ENCODE measurements around the gene DERA.
"Not testable (repeated sequence)": the region's sequence is repeated elsewhere in the genome, so short reads cannot be mapped to it uniquely, and the experiment has no call there.

DERA gene

DNA sequence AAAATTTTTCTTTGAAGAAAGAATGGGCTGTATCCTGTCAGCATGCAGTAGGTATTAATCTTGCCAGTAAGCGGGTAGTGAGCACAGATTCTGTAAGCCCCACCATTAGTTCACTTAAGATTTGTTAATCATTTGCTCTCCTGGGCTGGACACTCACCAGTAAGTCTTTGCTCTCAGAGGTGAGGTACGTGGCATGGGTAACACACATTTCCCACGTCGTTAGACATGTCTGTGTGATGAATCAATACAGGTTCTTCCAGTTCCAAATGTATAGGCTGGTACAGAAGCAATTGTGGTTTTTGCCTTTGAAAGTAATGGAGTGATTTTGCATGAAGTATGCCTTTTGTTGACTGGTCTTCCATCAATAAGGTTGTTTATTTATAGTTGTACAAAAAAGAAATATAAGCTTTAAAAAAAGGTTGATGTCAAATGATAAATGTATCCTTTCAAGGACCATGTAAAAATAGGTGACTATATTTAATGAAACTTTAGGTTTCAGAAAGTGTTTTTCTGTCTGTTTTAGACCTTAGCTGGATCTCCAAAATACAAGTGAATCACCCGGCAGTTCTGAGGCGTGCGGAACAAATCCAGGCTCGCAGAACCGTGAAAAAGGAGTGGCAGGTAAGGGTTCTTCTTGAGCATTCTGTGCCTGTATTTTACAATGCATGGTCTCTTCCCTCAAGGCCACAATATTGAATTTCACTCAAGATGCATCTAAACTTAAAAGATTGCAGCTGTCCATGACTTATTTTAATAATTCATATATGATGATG lies 45.5 kb downstream of the DERA start:
- intact Hi-C loops (cut with DNase I), result no loop called here
- no peak for DNase-seq

DNA sequence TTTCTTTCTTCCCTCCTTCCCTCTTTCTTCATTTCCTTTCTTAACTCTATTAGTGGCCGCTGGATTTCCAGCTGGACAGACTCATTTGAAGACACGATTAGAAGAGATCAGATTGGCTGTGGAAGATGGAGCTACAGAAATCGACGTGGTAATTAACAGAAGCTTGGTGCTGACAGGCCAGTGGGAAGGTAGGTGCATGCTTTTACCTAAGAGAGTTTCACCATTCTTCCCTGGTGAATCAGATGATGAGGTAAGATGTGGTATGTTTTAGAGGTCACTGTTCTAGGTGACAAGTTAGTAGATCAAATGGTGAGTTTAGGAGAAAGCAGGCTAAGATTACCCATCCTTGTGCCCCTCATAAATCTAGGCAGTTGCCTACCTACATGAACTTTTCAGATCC lies 51.6 kb downstream of the DERA start:
- no peak for DNase-seq
- intact Hi-C loops (cut with DNase I), result no loop called here

DNA sequence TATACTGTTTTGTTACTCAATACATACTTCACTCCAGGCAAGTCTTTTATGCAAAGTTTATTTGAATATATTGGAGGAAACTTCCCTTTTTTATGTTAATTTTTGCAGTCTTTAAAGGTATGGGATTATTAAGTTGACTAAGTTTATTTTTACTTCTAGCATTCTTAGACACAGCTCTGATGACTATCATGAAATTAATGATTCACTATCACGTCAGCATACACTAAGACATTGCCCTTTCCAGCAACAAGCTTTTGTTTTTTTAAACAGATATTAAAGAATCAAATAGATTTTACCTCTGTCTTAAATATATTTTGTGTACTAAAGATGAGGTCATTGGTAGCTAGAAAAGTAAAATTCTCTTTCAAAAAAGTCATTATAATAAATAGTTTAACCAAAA lies 52.1 kb downstream of the DERA start:
- intact Hi-C loops (cut with DNase I), result no loop called here
- no peak for DNase-seq

DNA sequence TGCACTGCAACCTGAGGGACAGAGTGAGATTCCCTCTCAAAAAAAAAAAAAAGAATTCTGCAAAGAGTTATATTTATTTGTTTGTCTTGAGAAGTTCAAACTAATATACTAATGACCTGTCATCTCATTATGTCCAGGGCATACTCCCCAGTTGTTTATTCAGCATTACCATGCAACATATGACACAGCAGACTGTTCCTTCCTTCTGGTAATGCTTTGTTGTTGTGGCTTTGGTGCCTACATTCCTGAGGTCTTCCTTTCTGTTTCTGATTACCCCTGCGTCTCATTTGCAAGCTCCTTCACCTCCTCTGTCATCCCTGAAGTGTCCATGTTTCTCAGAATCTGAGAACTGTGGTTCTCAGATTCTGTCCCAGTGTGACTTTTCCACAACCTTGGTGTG lies 55.3 kb downstream of the DERA start:
- no peak for DNase-seq
- intact Hi-C loops (cut with DNase I), result no loop called here

DNA sequence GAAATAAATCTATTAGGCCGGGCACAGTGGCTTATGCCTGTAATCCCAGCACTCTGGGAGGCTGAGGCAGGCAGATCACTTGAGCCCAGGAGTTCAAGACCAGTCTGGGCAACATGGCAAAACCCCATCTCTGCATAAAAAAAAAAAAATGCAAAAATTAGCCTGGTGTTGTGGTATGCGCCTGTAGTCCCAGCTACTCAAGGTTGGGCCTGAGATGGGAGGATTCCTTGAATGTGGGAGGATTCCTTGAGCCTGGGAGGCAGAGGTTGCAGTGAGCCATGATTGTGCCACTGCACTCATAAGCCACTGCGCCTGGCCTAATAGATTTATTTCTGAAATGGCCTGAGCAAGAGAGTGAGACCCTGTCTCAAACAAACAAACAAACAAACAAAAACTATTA lies 55.9 kb downstream of the DERA start:
- DNase-seq; intact Hi-C loops (cut with DNase I): not testable (repeated sequence)

GRCh38 chr12:15971211-15971610 lies 60.1 kb downstream of the DERA start:
- DNase-seq, result no peak
- intact Hi-C loops (cut with DNase I), result no loop called here

- DNase-seq, result no peak
- intact Hi-C loops (cut with DNase I), result no loop called here
Observed at GRCh38 chr12:15972894-15973293, 61.8 kb downstream of the DERA start.

GRCh38 chr12:15977999-15978951 lies 67.1 kb downstream of the DERA start:
- no peak for DNase-seq
- intact Hi-C loops (cut with DNase I), result no loop called here

GRCh38 chr12:15979096-15980092 lies 68.3 kb downstream of the DERA start:
- no peak for DNase-seq
- intact Hi-C loops (cut with DNase I), result no loop called here

- DNase-seq, result no peak
- intact Hi-C loops (cut with DNase I), result no loop called here
Observed at GRCh38 chr12:15982071-15982470, 70.9 kb downstream of the DERA start.

- DNase-seq, result no peak
- intact Hi-C loops (cut with DNase I), result no loop called here
Observed at GRCh38 chr12:15982471-15982870, 71.3 kb downstream of the DERA start.

DNA sequence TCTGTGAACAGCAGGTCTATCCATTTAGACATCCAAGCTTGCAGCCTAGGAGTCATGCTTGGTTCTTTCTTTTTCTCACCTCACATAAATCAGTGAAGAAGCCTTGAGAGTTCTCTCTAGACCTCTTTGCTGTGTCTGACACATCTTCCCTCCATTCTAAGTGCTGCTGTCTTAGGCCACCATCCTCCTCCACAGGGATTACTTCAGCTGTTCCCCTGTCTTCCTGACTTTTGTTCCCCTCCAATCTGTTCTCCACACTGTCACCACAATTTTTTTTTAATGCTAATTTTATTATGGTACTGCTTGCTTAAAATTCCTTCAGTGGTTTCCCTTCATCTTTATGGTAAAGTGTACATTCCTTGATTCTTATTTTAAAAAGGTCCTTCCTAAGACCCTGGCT lies 71.8 kb downstream of the DERA start:
- no peak for DNase-seq
- intact Hi-C loops (cut with DNase I), result no loop called here

DNA sequence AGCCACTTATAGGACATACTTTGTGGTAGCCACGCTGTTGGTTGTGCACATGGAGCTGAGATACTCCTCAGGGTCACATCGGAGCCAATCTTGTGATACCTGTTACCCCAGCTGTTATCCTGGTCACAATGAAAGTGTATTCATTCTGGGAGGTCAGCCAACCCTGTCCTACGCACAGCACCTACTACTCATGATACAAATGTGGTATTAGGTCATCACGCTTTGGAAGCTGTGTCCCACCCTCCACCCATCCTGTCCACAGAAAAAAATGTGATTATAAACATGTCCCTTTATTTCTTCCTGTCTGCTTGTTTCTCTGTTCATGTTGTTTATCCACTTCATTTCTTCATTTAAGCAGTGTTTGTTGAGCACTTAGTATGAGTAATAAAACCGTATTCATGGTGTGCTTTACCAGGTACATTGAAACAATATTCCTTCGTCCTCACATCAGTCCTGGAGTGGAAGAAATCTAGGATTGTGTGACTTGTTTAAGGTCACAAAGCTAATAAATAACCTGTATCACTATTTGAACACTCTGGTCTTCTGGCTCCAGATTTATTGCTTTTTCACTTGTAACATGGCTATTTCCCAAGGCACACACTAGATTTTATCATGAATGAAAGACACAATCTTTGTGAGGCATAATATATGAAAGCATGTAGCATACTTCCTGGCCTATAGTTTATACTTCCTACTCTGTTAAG lies 73.1 kb downstream of the DERA start:
- intact Hi-C loops (cut with DNase I), result no loop called here

GRCh38 chr12:15984963-15985362 lies 73.8 kb downstream of the DERA start:
- DNase-seq, result no peak
- intact Hi-C loops (cut with DNase I), result no loop called here

More for the DNA sequence above, 73.1 kb downstream of the DERA start:
- DNase-seq, result no peak

DNA sequence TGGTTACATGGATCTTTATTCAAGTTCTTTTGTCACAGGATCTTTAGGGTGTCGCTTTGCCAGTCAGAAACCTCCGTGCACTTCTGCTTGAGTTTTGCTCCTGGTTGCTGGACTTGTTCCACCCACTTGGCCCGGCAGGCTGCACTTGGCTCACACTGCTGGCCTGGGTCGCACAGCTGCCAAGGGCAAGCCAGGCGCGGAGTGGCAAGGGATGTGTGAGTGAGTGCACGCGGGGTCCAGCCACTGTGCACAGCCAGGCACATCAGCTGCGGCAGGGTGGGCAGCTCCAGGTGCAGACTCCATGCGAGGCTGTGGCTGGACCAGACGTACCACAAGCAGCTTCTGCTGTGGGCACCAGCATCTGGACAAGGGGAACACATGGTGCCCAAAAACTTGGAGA lies 76.6 kb downstream of the DERA start:
- peak in 4 of 10 donors; percentile 20 to 88 (median 54) for DNase-seq
- intact Hi-C loops (cut with DNase I), result no loop called here

DNA sequence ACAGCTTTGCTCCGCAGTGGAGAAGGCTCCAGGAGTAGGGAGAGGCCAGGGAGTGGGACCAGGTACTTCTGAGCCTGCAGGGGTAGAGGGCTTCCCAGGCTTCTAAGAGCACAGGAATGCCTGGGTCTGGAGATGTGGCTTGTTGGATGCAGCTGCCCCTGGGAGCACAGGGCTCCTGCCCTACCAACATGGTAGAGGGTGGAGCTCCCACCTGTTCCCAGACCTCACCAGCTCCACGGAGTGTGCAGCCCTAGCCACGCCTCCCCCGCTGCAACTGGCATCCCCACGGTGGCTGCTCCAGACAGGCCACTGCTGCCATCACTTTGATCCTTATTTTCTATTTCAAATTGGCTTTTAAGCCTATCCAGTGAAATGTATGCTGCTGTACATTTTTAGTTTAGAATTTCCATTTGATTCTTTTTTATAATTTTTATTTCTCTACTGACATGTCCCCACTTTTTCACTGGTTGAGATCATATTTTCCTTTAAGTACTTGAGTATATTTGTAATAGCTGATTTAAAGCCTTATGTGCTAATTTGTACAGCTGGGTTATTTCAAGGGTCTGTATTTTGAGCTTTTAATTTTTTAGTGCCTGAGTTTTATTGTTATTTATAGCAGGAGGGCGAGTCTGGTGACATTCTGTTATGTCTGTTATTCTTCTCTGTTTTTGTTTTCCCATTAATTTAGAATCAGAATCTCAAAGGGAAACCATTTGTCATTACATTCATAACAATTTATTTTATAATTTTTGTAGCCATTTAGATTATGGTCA lies 78.0 kb downstream of the DERA start:
- DNase-seq, result no peak
- intact Hi-C loops (cut with DNase I), result no loop called here

DNA sequence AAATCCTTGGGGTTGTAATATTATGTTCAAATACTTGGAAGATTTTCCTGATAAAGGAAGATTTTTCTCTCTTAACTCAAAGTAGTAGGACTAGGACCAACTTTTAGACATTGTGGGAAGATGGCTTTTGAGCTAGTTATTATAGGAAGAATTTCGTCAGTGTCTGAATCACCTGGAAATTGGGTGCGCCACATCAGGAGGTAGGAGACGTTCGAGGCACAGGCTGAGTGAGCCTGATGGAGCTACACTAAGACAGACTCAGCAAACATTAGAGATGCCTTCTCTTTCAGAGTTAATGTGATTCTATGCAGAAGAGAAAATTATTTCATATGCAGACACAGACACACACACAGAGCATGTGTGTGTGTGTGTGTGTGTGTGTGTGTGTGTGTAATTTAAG lies 84.7 kb downstream of the DERA start:
- no peak for DNase-seq
- intact Hi-C loops (cut with DNase I), result no loop called here

GRCh38 chr12:15996254-15996653 lies 85.1 kb downstream of the DERA start:
- DNase-seq, result no peak
- intact Hi-C loops (cut with DNase I), result no loop called here

DNA sequence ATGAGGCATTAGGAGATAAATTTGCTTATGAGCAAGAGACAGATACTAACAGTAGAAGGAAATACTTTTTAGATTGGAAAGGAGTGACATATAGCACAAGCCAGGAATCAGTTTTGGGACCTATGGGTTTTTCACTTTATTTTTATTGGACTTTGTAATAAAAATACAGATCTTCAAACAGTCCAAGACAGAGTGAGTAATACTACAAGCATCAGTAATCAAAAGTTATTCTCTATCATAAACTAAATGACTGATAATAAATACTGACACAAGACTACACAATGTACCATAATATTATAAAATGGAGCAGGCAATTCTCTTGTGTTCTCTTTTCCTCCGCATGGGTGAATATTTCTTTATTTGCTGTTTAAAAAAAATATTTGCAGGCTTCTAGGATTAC lies 85.8 kb downstream of the DERA start:
- no peak for DNase-seq

More for the DNA sequence above, 85.8 kb downstream of the DERA start:
- intact Hi-C loops (cut with DNase I), result no loop called here

Measured in posterior cingulate gyrus (tissue), 11 donors.